ENCODE measurements around the gene UQCRFS1.
"Not testable (repeated sequence)": the region's sequence is repeated elsewhere in the genome, so short reads cannot be mapped to it uniquely, and the experiment has no call there.

Gene UQCRFS1

GRCh38 chr19:29212356-29212647, 649 bp downstream of the UQCRFS1 start:
- peak in 1 of 2 donors; percentile 38 for DNase-seq

GRCh38 chr19:29211562-29212355, 1.2 kb downstream of the UQCRFS1 start:
- DNase-seq: peak in 1 of 2 donors; percentile 14

- not testable (repeated sequence) for DNase-seq
Observed at GRCh38 chr19:29211041-29211440, 1.9 kb downstream of the UQCRFS1 start.

- DNase-seq: not testable (repeated sequence)
Observed at GRCh38 chr19:29210502-29210901, 2.4 kb downstream of the UQCRFS1 start.

GRCh38 chr19:29207403-29208187, 5.4 kb downstream of the UQCRFS1 start:
- not testable (repeated sequence) for DNase-seq

- DNase-seq: no peak
Observed at GRCh38 chr19:29206453-29206852, 6.5 kb downstream of the UQCRFS1 start.

GRCh38 chr19:29202281-29202680, 10.7 kb downstream of the UQCRFS1 start:
- DNase-seq: no peak

GRCh38 chr19:29201855-29202254, 11.1 kb downstream of the UQCRFS1 start:
- DNase-seq: no peak

GRCh38 chr19:29194658-29195057, 18.3 kb downstream of the UQCRFS1 start:
- no peak for DNase-seq

- no peak for DNase-seq
Observed at GRCh38 chr19:29193155-29193554, 19.8 kb downstream of the UQCRFS1 start.

- DNase-seq: no peak
Observed at GRCh38 chr19:29191005-29191404, 21.9 kb downstream of the UQCRFS1 start.

GRCh38 chr19:29189033-29189360, 24.0 kb downstream of the UQCRFS1 start:
- no peak for DNase-seq

- no peak for DNase-seq
Observed at GRCh38 chr19:29188289-29189032, 24.5 kb downstream of the UQCRFS1 start.

GRCh38 chr19:29187676-29188075, 25.3 kb downstream of the UQCRFS1 start:
- DNase-seq: no peak

GRCh38 chr19:29185427-29185826, 27.5 kb downstream of the UQCRFS1 start:
- no peak for DNase-seq

- no peak for DNase-seq
Observed at GRCh38 chr19:29176981-29177754, 35.8 kb downstream of the UQCRFS1 start.

- no peak for DNase-seq
Observed at GRCh38 chr19:29173896-29174295, 39.1 kb downstream of the UQCRFS1 start.

GRCh38 chr19:29172302-29172701, 40.6 kb downstream of the UQCRFS1 start:
- DNase-seq: no peak

GRCh38 chr19:29171525-29171924, 41.4 kb downstream of the UQCRFS1 start:
- DNase-seq: no peak

- DNase-seq: no peak
Observed at GRCh38 chr19:29170554-29170953, 42.4 kb downstream of the UQCRFS1 start.

- DNase-seq: no peak
Observed at GRCh38 chr19:29162694-29163093, 50.3 kb downstream of the UQCRFS1 start.

- DNase-seq: no peak
Observed at GRCh38 chr19:29155683-29156082, 57.3 kb downstream of the UQCRFS1 start.
